WTC11 (cell line): ENCODE data around the gene ITIH5.

Experiments
- CREB1 ChIP-seq: sonication (generic); formaldehyde crosslinking; IDR thresholded peaks from 2 replicates; pipeline ENCODE4 v1.8.0; 2023; ENCODE audit warnings: mild to moderate bottlenecking, missing genetic modification reagents
- ESRRA ChIP-seq: sonication (generic); formaldehyde crosslinking; IDR thresholded peaks from 2 replicates; pipeline ENCODE4 v1.8.1; 2022; ENCODE audit warnings: mild to moderate bottlenecking, missing genetic modification reagents, borderline replicate concordance
- MAX ChIP-seq: sonication (generic); formaldehyde crosslinking; IDR thresholded peaks from 2 replicates; pipeline ENCODE4 v1.8.0; 2022; ENCODE audit warnings: mild to moderate bottlenecking, missing genetic modification reagents
- MXD4 ChIP-seq: fragments of 250-450 bp; sonication (Bioruptor Pico); IDR thresholded peaks from 2 replicates; pipeline ENCODE4 v1.8.0; 2021; ENCODE audit warnings: mild to moderate bottlenecking, moderate library complexity, borderline replicate concordance
- NFYB ChIP-seq: sonication (generic); formaldehyde crosslinking; conservative IDR thresholded peaks from 2 replicates; pipeline ENCODE4 v1.8.0; 2022; ENCODE audit warnings: low read depth, missing genetic modification reagents
- NR1H2 ChIP-seq: sonication (generic); formaldehyde crosslinking; IDR thresholded peaks from 2 replicates; pipeline ENCODE4 v1.9.0; 2021; ENCODE audit warnings: mild to moderate bottlenecking, moderate library complexity, missing genetic modification reagents
- NR2C2 ChIP-seq: sonication (generic); formaldehyde crosslinking; IDR thresholded peaks from 2 replicates; pipeline ENCODE4 v1.8.0; 2022; ENCODE audit warnings: mild to moderate bottlenecking, missing genetic modification reagents
- PRRX2 ChIP-seq: fragments of 250-450 bp; sonication (Bioruptor Pico); IDR thresholded peaks from 2 replicates; pipeline ENCODE4 v1.8.0; 2021; ENCODE audit warnings: mild to moderate bottlenecking
- SMAD4 ChIP-seq: sonication (generic); formaldehyde crosslinking; IDR thresholded peaks from 2 replicates; pipeline ENCODE4 v1.8.0; 2022; ENCODE audit warnings: mild to moderate bottlenecking, missing genetic modification reagents
- ZBTB21 ChIP-seq: sonication (generic); formaldehyde crosslinking; IDR thresholded peaks from 2 replicates; pipeline ENCODE4 v1.8.1; 2023; ENCODE audit warnings: mild to moderate bottlenecking, missing genetic modification reagents, borderline replicate concordance
- ZNF121 ChIP-seq: sonication (generic); formaldehyde crosslinking; IDR thresholded peaks from 2 replicates; pipeline ENCODE4 v1.8.0; 2023; ENCODE audit warnings: missing genetic modification reagents
- ZNF317 ChIP-seq: sonication (generic); formaldehyde crosslinking; IDR thresholded peaks from 2 replicates; pipeline ENCODE4 v1.8.1; 2023; ENCODE audit warnings: low read depth, mild to moderate bottlenecking, moderate library complexity, missing genetic modification reagents, borderline replicate concordance
- TF ChIP-seq, protein P1 (sequence below): fragments of 200-600 bp; IDR thresholded peaks from 2 replicates; pipeline ENCODE4 v1.8.0; 2022; ENCODE audit warnings: antibody characterized with exemption

GRCh38 chr10:7587168-7587864, 79.5 kb downstream of the ITIH5 start:
- TF ChIP-seq NFYB (CRISPR knock-in tag) (no peak), NR2C2 (CRISPR knock-in tag) (no peak), MAX (CRISPR knock-in tag) (no peak), ZNF317 (CRISPR knock-in tag) (no peak), MXD4 (CRISPR knock-in tag) (no peak), PRRX2 (CRISPR knock-in tag) (no peak), NR1H2 (CRISPR knock-in tag) (no peak), ESRRA (CRISPR knock-in tag) (no peak), CREB1 (CRISPR knock-in tag) (no peak), SMAD4 (CRISPR knock-in tag) (no peak), ZNF121 (CRISPR knock-in tag) (no peak), ZBTB21 (CRISPR knock-in tag) (no peak)
- TF ChIP-seq, protein P1, sequence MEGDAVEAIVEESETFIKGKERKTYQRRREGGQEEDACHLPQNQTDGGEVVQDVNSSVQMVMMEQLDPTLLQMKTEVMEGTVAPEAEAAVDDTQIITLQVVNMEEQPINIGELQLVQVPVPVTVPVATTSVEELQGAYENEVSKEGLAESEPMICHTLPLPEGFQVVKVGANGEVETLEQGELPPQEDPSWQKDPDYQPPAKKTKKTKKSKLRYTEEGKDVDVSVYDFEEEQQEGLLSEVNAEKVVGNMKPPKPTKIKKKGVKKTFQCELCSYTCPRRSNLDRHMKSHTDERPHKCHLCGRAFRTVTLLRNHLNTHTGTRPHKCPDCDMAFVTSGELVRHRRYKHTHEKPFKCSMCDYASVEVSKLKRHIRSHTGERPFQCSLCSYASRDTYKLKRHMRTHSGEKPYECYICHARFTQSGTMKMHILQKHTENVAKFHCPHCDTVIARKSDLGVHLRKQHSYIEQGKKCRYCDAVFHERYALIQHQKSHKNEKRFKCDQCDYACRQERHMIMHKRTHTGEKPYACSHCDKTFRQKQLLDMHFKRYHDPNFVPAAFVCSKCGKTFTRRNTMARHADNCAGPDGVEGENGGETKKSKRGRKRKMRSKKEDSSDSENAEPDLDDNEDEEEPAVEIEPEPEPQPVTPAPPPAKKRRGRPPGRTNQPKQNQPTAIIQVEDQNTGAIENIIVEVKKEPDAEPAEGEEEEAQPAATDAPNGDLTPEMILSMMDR = no peak
